Left ventricle myocardium inferior (tissue), 1 donor: ENCODE results near the gene CST2. TPM values are rescaled to one million over a fixed set of nuclear protein-coding genes. Genes with fewer than 3 reads are reported as not detected.

Source experiments
- DNase-seq: peaks from one replicate; pipeline ENCODE4 v3.0.0-alpha.2; 2020
- H3K27ac ChIP-seq: fragments of 200-600 bp; replicated peaks from 2 replicates; pipeline ENCODE4 v1.8.0; 2021
- H3K27me3 ChIP-seq: fragments of 200-600 bp; 2 replicates; pipeline ENCODE4 v1.8.0; 2021; ENCODE audit warnings: low read depth
- H3K36me3 ChIP-seq: fragments of 200-600 bp; 2 replicates; pipeline ENCODE4 v1.8.0; 2021
- H3K4me1 ChIP-seq: fragments of 200-600 bp; 2 replicates; pipeline ENCODE4 v1.8.0; 2021
- H3K4me3 ChIP-seq: fragments of 200-600 bp; 2 replicates; pipeline ENCODE4 v1.8.0; 2021; ENCODE audit warnings: mild to moderate bottlenecking, moderate library complexity
- H3K9me3 ChIP-seq: fragments of 200-600 bp; replicated peaks from 2 replicates; pipeline ENCODE4 v1.8.0; 2021
- CTCF ChIP-seq: fragments of 200-600 bp; IDR thresholded peaks from 2 replicates; pipeline ENCODE4 v1.8.0; 2021; ENCODE audit warnings: antibody characterized with exemption, mild to moderate bottlenecking, borderline replicate concordance
- intact Hi-C: fragments of 100-400 bp; cut with micrococcal nuclease; formaldehyde crosslinking; loops from one replicate; pipeline ENCODE4 v1.11.0; 2022
- long read RNA-seq: library from polyadenylated mRNA; unstranded; transcript quantifications from one replicate; pipeline ENCODE4 v2.0.0, GENCODE V29; 2021
- total RNA-seq: library from RNA; stranded (reverse); fragmentation: NEBNext Ultra II Directional; extraction: Animal tissue kit (Norgen Biotek cat#: 25700); gene quantifications from one replicate; pipeline ENCODE4 v1.2.1, GENCODE V29; 2021
- donor health status: DM: no; HTN: yes; CAD: no; lungs with severe emphysema.

CST2 gene
- total RNA-seq, result not detected
- long read RNA-seq, result 0 reads

- TF ChIP-seq CTCF, result no peak
- Histone ChIP-seq H3K4me3 (no peak within 1 kb of the TSS), H3K27me3 (no peaks in the 10 kb centered on the region), H3K4me1 (no peaks in the 10 kb centered on the region), H3K9me3 (no peaks in the 10 kb centered on the region), H3K36me3 (no peaks in the 10 kb centered on the region), H3K27ac (no peak within 1 kb of the TSS)
- DNase-seq, result no peak
- intact Hi-C loops, result no loop called here
These were observed at the start of gene CST2 for GRCh38 chr20:23826541-23827021. Gene CST2 (minus strand): TSS chr20:23826729. CDS start chr20:23826660, 69 bp downstream.

GRCh38 chr20:23875606-23876237 is 49.2 kb upstream of the CST2 start:
- Histone ChIP-seq H3K4me1 (no peaks in the 10 kb centered on the region), H3K36me3 (no peaks in the 10 kb centered on the region), H3K4me3 (no peak overlapping the region), H3K27me3 (peaks cover 78% of the 10 kb centered on the region), H3K27ac (no peak overlapping the region), H3K9me3 (no peaks in the 10 kb centered on the region)
- intact Hi-C loops, result no loop called here
- DNase-seq, result no peak
- no peak for TF ChIP-seq CTCF

- no peak for DNase-seq
- intact Hi-C loops, result no loop called here
- Histone ChIP-seq H3K4me3 (no peak overlapping the region), H3K27me3 (peaks cover 78% of the 10 kb centered on the region), H3K27ac (no peak overlapping the region), H3K9me3 (no peaks in the 10 kb centered on the region), H3K4me1 (no peaks in the 10 kb centered on the region), H3K36me3 (no peaks in the 10 kb centered on the region)
- TF ChIP-seq CTCF, result no peak
These were observed 48.2 kb upstream of the CST2 start for GRCh38 chr20:23874747-23875146.

GRCh38 chr20:23873370-23874015 is 47.0 kb upstream of the CST2 start:
- no peak for DNase-seq
- TF ChIP-seq CTCF, result no peak
- no peaks in the 10 kb centered on the region for H3K36me3 ChIP-seq
- no peaks in the 10 kb centered on the region for H3K9me3 ChIP-seq
- H3K27ac ChIP-seq, result no peak overlapping the region
- intact Hi-C loops, result no loop called here
- no peak overlapping the region for H3K4me3 ChIP-seq
- peaks cover 80% of the 10 kb centered on the region for H3K27me3 ChIP-seq
- H3K4me1 ChIP-seq, result no peaks in the 10 kb centered on the region

- Histone ChIP-seq H3K27ac (no peak overlapping the region), H3K27me3 (peaks cover 89% of the 10 kb centered on the region), H3K4me3 (no peak overlapping the region), H3K36me3 (no peaks in the 10 kb centered on the region), H3K4me1 (no peaks in the 10 kb centered on the region), H3K9me3 (no peaks in the 10 kb centered on the region)
- DNase-seq, result no peak
- no peak for TF ChIP-seq CTCF
- intact Hi-C loops, result no loop called here
These were observed 45.5 kb upstream of the CST2 start for GRCh38 chr20:23872065-23872464.
